NCI-H226 (cell line): Measurements from ENCODE around the gene PAH.

Source experiments
- DNase-seq: peaks from one replicate; pipeline ENCODE4 v3.0.0-alpha.2; 2015

Gene PAH

DNA sequence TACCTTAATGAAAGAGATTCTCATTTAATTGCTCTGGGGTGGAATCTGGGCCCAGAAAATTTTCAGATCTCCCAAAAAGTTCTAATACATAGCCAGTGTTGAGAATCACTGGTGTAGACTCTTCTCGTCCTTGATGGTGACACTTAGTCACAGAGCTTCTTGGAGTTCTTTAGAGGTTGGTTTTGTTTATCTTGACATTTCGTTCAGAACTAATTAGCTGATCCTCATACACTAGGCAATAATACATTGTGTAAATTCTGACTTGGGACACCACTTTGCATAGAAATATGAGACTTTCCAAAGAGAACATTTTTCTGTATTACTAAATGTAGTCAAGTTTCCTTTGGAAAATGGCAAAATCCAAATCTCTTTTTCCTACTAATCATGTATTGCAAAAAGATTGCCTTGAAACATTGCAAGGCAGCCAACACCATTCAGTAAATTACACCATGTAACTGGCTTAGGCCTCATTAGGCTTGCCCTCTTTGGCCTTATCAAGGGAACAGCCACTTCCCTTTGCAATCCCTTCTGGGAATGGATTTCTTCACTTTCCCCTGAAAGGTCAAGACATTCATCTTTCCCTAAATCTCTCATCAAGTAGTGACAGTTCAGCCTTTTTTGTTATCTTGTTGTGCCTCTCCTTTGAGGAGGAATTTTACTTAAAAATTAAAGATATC, 102.2 kb downstream of the PAH start:
- DNase-seq: no peak

DNA sequence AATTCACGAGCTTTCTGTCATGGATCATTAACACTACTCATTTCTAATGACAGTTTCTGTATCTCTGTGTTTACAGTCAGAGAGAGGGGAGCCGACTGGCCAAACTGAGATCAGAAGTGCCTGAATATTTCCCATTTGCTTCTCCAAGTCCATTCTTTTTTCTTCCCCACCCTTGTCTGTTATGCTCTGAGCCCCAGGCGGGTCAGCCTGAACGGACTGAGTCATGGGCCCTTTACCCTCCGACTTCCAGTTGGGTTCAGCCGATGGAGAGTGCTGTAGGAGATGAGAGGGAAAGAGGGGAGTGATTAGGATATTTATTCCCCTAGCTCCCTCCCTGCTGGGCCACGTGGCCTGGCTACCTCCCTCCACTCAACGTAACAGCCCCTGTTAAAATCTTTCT, 104.7 kb downstream of the PAH start:
- DNase-seq: no peak

DNA sequence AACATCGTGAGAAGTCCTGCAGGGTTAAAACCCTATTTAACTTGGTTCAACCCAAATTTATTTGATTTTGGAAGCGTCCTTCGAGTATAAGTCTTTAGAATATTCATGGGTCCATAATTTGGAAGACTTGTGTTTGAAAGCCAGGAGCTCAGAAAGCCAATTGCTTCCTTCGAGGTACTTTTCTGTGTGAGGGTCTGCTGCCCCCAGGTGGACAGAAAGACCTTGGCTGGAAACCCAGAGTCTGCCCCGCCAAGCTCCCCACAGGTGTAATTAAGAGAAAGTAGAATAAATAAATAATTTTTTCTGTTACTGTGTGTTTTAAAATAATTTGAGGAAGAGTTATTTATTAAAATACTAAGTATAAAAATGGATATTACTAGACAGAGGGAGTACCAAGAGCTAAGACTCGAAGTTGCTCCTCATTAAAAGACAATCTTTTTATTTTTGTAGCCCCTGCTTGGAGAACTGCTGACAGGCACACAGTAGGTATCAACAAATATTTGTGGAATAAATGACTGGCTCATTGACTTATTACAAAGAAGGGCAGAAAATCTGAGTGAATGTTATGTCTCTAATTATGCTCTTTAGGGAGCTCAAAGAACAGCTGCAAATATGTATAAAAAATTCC, 105.8 kb downstream of the PAH start:
- DNase-seq: no peak

DNA sequence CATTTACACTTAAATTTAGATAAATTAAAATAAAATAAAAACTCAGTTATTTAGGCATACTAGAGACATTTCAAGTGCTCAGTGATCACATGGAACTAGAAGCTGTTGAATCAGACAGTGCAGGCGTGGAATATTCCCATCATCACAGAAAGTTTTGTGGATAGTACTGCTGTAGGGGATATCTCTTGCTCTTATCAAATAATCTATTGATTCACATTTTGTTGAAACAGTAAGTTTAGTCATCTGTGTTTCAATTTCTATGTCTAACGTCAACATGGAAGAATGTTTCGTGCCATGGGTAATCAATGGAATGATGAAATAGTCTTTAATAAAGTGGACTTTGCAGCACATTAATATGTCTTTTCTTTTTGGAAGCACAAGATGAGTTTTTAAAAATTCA, 108.6 kb downstream of the PAH start:
- DNase-seq: no peak

DNA sequence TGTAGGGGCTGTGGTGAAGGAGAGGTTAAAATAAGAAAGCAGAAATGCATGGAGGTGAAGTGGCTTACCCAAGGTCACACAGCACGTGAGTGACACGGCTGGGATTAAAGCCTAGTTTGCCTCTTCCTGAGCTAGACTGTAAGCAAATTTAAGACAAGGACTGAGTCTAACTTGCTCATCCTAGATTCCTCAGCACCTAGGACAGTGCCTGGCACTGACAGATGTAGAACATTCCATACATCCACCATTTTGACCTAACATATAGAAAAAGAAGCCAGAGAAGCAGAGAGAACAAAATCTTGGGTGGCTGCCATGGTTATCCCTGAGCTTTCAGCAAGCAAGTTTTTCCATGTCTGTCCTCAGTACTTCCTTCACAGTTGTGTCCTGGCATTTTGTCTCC, 110.5 kb downstream of the PAH start:
- no peak for DNase-seq

DNA sequence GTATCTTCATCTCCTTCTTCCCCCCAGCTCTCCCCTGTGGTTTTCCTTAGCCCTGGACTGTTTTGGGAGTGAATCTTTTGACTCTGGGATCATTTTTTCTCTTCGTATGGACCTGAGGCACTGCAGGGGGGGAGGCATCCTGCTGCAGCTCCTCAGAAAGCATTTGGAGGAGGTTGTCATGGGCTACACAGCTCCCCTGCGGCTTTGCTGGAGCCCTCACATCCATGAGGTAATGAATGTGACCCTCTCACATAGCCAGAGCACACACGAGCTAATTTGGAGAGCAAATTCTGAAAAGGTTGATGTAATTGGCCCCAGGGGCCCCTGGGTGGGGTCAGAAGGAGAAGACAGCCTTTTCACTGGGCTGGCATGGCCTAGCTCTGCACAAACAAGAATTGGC, 110.9 kb downstream of the PAH start:
- DNase-seq: no peak

DNA sequence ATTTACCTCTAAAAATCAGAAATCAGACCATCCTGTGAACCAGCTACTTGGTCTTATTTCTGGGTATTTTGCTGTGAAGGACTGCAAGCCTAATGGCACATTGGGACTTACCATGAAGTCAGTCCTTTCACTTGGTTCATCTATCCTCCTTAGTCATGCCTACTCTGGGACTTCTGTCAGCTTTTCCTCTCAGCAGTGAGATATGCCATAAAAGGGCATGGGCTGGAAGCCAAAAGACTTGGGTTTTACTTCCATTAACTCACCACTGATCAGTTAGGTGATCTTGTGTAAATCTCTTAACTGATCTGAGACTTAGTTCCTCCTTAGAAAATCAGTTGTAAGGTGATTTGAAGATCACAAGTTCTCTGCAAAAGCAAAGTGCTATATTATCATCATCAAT, 116.5 kb downstream of the PAH start:
- DNase-seq: no peak

DNA sequence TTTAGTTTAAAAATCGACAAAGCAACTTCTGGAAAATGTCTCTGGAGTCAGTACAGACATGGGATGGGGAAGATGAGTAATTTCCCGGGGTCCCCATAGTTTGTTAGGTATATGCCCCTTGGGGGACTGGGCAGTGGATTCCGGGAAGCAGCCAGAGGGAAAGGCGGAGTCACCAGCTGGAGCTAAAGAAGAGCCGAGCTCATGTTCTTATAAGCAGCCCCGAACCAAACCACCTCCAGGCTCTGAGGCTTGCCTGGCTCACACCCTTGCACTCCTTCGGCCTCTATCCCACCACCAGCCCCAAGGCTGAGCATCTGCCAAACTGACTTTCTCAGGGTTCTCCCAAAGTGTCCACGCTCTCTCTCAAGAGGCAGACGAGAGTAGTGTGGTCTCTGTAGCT, 117.8 kb downstream of the PAH start:
- DNase-seq: no peak

DNA sequence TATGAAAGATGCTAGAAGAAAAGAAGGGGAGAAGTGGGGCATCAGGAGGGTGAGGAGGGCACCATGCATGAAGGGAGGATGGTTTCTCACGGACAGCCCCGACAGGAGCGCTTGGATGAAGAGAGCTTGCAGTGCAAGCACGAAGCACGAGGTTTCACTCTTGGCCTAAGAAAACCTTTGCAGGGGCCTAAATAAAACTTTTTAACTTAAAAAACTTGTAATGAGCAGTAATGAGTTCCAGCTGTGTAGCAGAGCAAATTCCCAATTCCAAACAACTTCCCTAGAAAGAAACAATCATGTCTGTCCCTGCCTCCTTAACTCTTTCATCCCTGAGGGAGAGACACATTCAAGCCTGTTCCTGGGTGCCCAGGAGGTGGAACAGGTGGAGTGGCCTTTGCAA, 119.5 kb downstream of the PAH start:
- DNase-seq: no peak

DNA sequence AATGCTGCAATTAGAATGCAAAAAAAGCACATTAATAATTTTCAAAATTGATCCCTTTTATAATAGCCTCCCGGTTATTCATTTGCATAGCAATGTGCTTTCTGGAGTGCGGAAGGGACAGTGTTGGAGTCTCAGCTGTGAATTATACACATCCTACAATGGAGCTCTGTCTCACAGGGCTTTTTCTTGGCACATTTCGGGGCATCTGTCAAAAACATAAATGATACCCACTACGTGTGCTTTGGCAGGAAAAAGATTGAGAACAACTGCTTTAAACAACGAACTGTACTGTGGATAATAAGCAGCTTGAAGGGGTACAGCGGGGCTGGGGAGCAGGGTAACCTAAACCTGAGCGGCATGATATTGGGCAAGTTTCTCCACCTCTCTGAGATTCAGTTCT, 123.1 kb downstream of the PAH start:
- DNase-seq: no peak
